Large intestine (tissue), 12 donors: ENCODE results near the gene CCDC107. TPM values are rescaled to one million over a fixed set of nuclear protein-coding genes. Genes with fewer than 3 reads are reported as not detected.
"Not testable (repeated sequence)": the region's sequence is repeated elsewhere in the genome, so short reads cannot be mapped to it uniquely, and the experiment has no call there.

Experiments used
- DNase-seq, 2 donors: peaks; one replicate each; pipeline versions ENCODE4 v3.0.0 to v3.0.0-alpha.2; 2013
- H3K27ac ChIP-seq: one replicate; pipeline ENCODE4 v1.5.1; 2013; ENCODE audit warnings: low read length
- H3K27me3 ChIP-seq: 2 replicates; pipeline ENCODE4 v1.6.1; 2013; ENCODE audit warnings: low read length; ENCODE audit not compliant: control insufficient read depth, insufficient read depth
- H3K36me3 ChIP-seq: 2 replicates; pipeline ENCODE4 v1.6.1; 2013; ENCODE audit warnings: low read length; ENCODE audit not compliant: control insufficient read depth, insufficient read depth
- H3K4me1 ChIP-seq: one replicate; pipeline ENCODE4 v1.6.1; 2013; ENCODE audit warnings: low read length; ENCODE audit not compliant: control insufficient read depth, insufficient read depth
- H3K4me3 ChIP-seq: one replicate; pipeline ENCODE4 v1.5.1; 2013; ENCODE audit warnings: low read length
- H3K9me3 ChIP-seq: one replicate; pipeline ENCODE4 v1.6.1; 2013; ENCODE audit warnings: mild to moderate bottlenecking, low read depth, low read length, moderate library complexity; ENCODE audit not compliant: control insufficient read depth
- WGBS: methylation state at CpG from one replicate; pipeline ENCODE4 v1.1.5; 2013; ENCODE audit warnings: low lambda C conversion rate; ENCODE audit not compliant: insufficient coverage; 5-methylcytosine and 5-hydroxymethylcytosine counted together
- long read RNA-seq, 11 donors: transcript quantifications; one replicate each; lab custom pipeline, GENCODE V29; 2026
- polyA plus RNA-seq: library from polyadenylated mRNA; unstranded; fragments of 120-200 nt; gene quantifications from one replicate; pipeline ENCODE4 v1.2.1, GENCODE V29; 2013

CCDC107 gene
- polyA plus RNA-seq: 17.6 TPM
- long read RNA-seq, donor 1, transcript CCDC107-204 (6 exons, 1,173 nt): major isoform, 8 of 13 reads
- long read RNA-seq, donor 1, partial matches to known transcripts: 0 of 13 reads
- long read RNA-seq, donor 1, other reads (novel, unspliced or antisense): 0 of 13 reads
- long read RNA-seq, donor 2, transcript CCDC107-206 (5 exons, 1,242 nt): minor isoform, 6 of 17 reads
- long read RNA-seq, donor 2, transcript CCDC107-204 (6 exons, 1,173 nt): major isoform, 7 of 17 reads
- long read RNA-seq, donor 2, partial matches to known transcripts: 0 of 17 reads
- long read RNA-seq, donor 2, other reads (novel, unspliced or antisense): 0 of 17 reads
- long read RNA-seq, donor 3: 0 reads
- long read RNA-seq, donor 4, partial matches to known transcripts: 0 of 2 reads
- long read RNA-seq, donor 4, other reads (novel, unspliced or antisense): 0 of 2 reads
- long read RNA-seq, donor 5, transcript CCDC107-204 (6 exons, 1,173 nt): minor isoform, 6 of 17 reads
- long read RNA-seq, donor 5, transcript CCDC107-206 (5 exons, 1,242 nt): major isoform, 11 of 17 reads
- long read RNA-seq, donor 5, partial matches to known transcripts: 0 of 17 reads
- long read RNA-seq, donor 5, other reads (novel, unspliced or antisense): 0 of 17 reads
- long read RNA-seq, donor 6, transcript CCDC107-204 (6 exons, 1,173 nt): major isoform, 9 of 21 reads
- long read RNA-seq, donor 6, transcript CCDC107-206 (5 exons, 1,242 nt): major isoform, 9 of 21 reads
- long read RNA-seq, donor 6, partial matches to known transcripts: 0 of 21 reads
- long read RNA-seq, donor 6, other reads (novel, unspliced or antisense): 0 of 21 reads
- long read RNA-seq, donor 7, transcript CCDC107-206 (5 exons, 1,242 nt): major isoform, 12 of 19 reads
- long read RNA-seq, donor 7, partial matches to known transcripts: 0 of 19 reads
- long read RNA-seq, donor 7, other reads (novel, unspliced or antisense): 0 of 19 reads
- long read RNA-seq, donor 8, transcript CCDC107-206 (5 exons, 1,242 nt): major isoform, 11 of 31 reads
- long read RNA-seq, donor 8, transcript CCDC107-204 (6 exons, 1,173 nt): minor isoform, 7 of 31 reads
- long read RNA-seq, donor 8, transcript CCDC107-202 (4 exons, 1,016 nt): minor isoform, 6 of 31 reads
- long read RNA-seq, donor 8, partial matches to known transcripts: 6 of 31 reads
- long read RNA-seq, donor 8, other reads (novel, unspliced or antisense): 0 of 31 reads
- long read RNA-seq, donor 9, transcript CCDC107-204 (6 exons, 1,173 nt): minor isoform, 5 of 17 reads
- long read RNA-seq, donor 9, transcript CCDC107-206 (5 exons, 1,242 nt): major isoform, 11 of 17 reads
- long read RNA-seq, donor 9, partial matches to known transcripts: 0 of 17 reads
- long read RNA-seq, donor 9, other reads (novel, unspliced or antisense): 0 of 17 reads
- long read RNA-seq, donor 10, transcript CCDC107-202 (4 exons, 1,016 nt): minor isoform, 5 of 25 reads
- long read RNA-seq, donor 10, transcript CCDC107-206 (5 exons, 1,242 nt): major isoform, 10 of 25 reads
- long read RNA-seq, donor 10, transcript CCDC107-204 (6 exons, 1,173 nt): minor isoform, 9 of 25 reads
- long read RNA-seq, donor 10, partial matches to known transcripts: 0 of 25 reads
- long read RNA-seq, donor 10, other reads (novel, unspliced or antisense): 0 of 25 reads
- long read RNA-seq, donor 11, transcript CCDC107-204 (6 exons, 1,173 nt): major isoform, 9 of 11 reads
- long read RNA-seq, donor 11, partial matches to known transcripts: 0 of 11 reads
- long read RNA-seq, donor 11, other reads (novel, unspliced or antisense): 0 of 11 reads

- H3K27me3 ChIP-seq: no peaks in the 10 kb centered on the region
- peaks cover 3% of the 10 kb centered on the region for H3K9me3 ChIP-seq
- H3K4me1 ChIP-seq: peaks cover 9% of the 10 kb centered on the region
- H3K36me3 ChIP-seq: peaks cover 12% of the 10 kb centered on the region
- H3K27ac ChIP-seq: peak within 1 kb of the TSS; percentile 90
- DNase-seq: peak; percentile 82 to 86
- no CpG with 5 or more reads among the region's 67 CpGs for WGBS
- H3K4me3 ChIP-seq: peak within 1 kb of the TSS; percentile 92
Measured at GRCh38 chr9:35658137-35658967, at the start of gene CCDC107. Gene CCDC107 (plus strand): TSS chr9:35658292. CDS start chr9:35658380, 88 bp downstream.

GRCh38 chr9:35609001-35609819, 48.9 kb upstream of the CCDC107 start:
- H3K4me3 ChIP-seq: no peak overlapping the region
- DNase-seq: no peak
- no CpG with 5 or more reads among the region's 31 CpGs for WGBS
- H3K36me3 ChIP-seq: peaks cover 38% of the 10 kb centered on the region
- no peaks in the 10 kb centered on the region for H3K9me3 ChIP-seq
- no peaks in the 10 kb centered on the region for H3K27me3 ChIP-seq
- H3K27ac ChIP-seq: no peak overlapping the region
- peaks cover 12% of the 10 kb centered on the region for H3K4me1 ChIP-seq

GRCh38 chr9:35609820-35610163, 48.3 kb upstream of the CCDC107 start:
- WGBS: no CpG with 5 or more reads among the region's 13 CpGs
- H3K4me3 ChIP-seq: no peak overlapping the region
- H3K4me1 ChIP-seq: peaks cover 12% of the 10 kb centered on the region
- no peak for DNase-seq
- H3K9me3 ChIP-seq: no peaks in the 10 kb centered on the region
- H3K36me3 ChIP-seq: peaks cover 38% of the 10 kb centered on the region
- no peak overlapping the region for H3K27ac ChIP-seq
- H3K27me3 ChIP-seq: no peaks in the 10 kb centered on the region

GRCh38 chr9:35611230-35611797, 46.8 kb upstream of the CCDC107 start:
- peaks cover 9% of the 10 kb centered on the region for H3K27me3 ChIP-seq
- no peak overlapping the region for H3K27ac ChIP-seq
- H3K4me3 ChIP-seq: no peak overlapping the region
- WGBS: no CpG with 5 or more reads among the region's 8 CpGs
- H3K4me1 ChIP-seq: peaks cover 6% of the 10 kb centered on the region
- DNase-seq: peak in 1 of 2 donors; percentile 23
- H3K36me3 ChIP-seq: peaks cover 38% of the 10 kb centered on the region
- H3K9me3 ChIP-seq: no peaks in the 10 kb centered on the region

- H3K27ac ChIP-seq, H3K9me3 ChIP-seq, DNase-seq, H3K4me1 ChIP-seq, H3K4me3 ChIP-seq: not testable (repeated sequence)
- no CpG with 5 or more reads among the region's 4 CpGs for WGBS
- peaks cover 17% of the 10 kb centered on the region for H3K27me3 ChIP-seq
- peaks cover 33% of the 10 kb centered on the region for H3K36me3 ChIP-seq
Measured at GRCh38 chr9:35612066-35612465, 46.0 kb upstream of the CCDC107 start.

GRCh38 chr9:35612843-35613242, 45.2 kb upstream of the CCDC107 start:
- H3K4me3 ChIP-seq: no peak overlapping the region

GRCh38 chr9:35615981-35616680, 42.0 kb upstream of the CCDC107 start:
- Histone ChIP-seq H3K27me3 (peaks cover 27% of the 10 kb centered on the region), H3K4me3 (no peak overlapping the region), H3K36me3 (no peaks in the 10 kb centered on the region), H3K9me3 (no peaks in the 10 kb centered on the region), H3K27ac (no peak overlapping the region), H3K4me1 (peaks cover 10% of the 10 kb centered on the region)
- peak in 1 of 2 donors; percentile 23 for DNase-seq
- WGBS: no CpG with 5 or more reads among the region's 17 CpGs

More at GRCh38 chr9:35612843-35613242, 45.2 kb upstream of the CCDC107 start:
- H3K27ac ChIP-seq: no peak overlapping the region
- no CpG with 5 or more reads among the region's 2 CpGs for WGBS
- H3K27me3 ChIP-seq: peaks cover 24% of the 10 kb centered on the region
- peaks cover 10% of the 10 kb centered on the region for H3K4me1 ChIP-seq
- H3K9me3 ChIP-seq: no peaks in the 10 kb centered on the region
- peaks cover 27% of the 10 kb centered on the region for H3K36me3 ChIP-seq
- DNase-seq: no peak
